NCI-H526 treated with DMSO at 0.1 percent for 48 hours (cell line): ENCODE results near the gene OTOF.

Experiments
- DNase-seq: peaks from one replicate; lab custom pipeline; 2025; lab: John Stamatoyannopoulos, UW

Gene OTOF

GRCh38 chr2:26477911-26478253 lies at the start of gene OTOF:
TSS of gene OTOF (minus strand) at chr2:26478124.
- no peak for DNase-seq

- DNase-seq, result no peak
Measured at GRCh38 chr2:26526589-26526988, 48.7 kb upstream of the OTOF start.

- no peak for DNase-seq
Measured at GRCh38 chr2:26526105-26526504, 48.2 kb upstream of the OTOF start.

- DNase-seq, result no peak
Measured at GRCh38 chr2:26523750-26524149, 45.8 kb upstream of the OTOF start.

GRCh38 chr2:26522751-26523171 lies 44.8 kb upstream of the OTOF start:
- DNase-seq, result no peak

- no peak for DNase-seq
Measured at GRCh38 chr2:26522325-26522724, 44.4 kb upstream of the OTOF start.

GRCh38 chr2:26521913-26522180 lies 43.9 kb upstream of the OTOF start:
- DNase-seq, result no peak

GRCh38 chr2:26521054-26521912 lies 43.4 kb upstream of the OTOF start:
- no peak for DNase-seq

GRCh38 chr2:26520148-26520449 lies 42.2 kb upstream of the OTOF start:
- no peak for DNase-seq

GRCh38 chr2:26519396-26520147 lies 41.6 kb upstream of the OTOF start:
- DNase-seq, result no peak

GRCh38 chr2:26516781-26517180 lies 38.9 kb upstream of the OTOF start:
- DNase-seq, result no peak

- no peak for DNase-seq
Measured at GRCh38 chr2:26516246-26516645, 38.3 kb upstream of the OTOF start.

GRCh38 chr2:26515771-26516170 lies 37.8 kb upstream of the OTOF start:
- no peak for DNase-seq

GRCh38 chr2:26514045-26514444 lies 36.1 kb upstream of the OTOF start:
- DNase-seq, result no peak

GRCh38 chr2:26513261-26513660 lies 35.3 kb upstream of the OTOF start:
- no peak for DNase-seq

GRCh38 chr2:26511466-26511865 lies 33.5 kb upstream of the OTOF start:
- no peak for DNase-seq

GRCh38 chr2:26510344-26510973 lies 32.5 kb upstream of the OTOF start:
- no peak for DNase-seq

- no peak for DNase-seq
Measured at GRCh38 chr2:26509141-26509540, 31.2 kb upstream of the OTOF start.

- no peak for DNase-seq
Measured at GRCh38 chr2:26507932-26508331, 30.0 kb upstream of the OTOF start.

- no peak for DNase-seq
Measured at GRCh38 chr2:26507088-26507487, 29.2 kb upstream of the OTOF start.

GRCh38 chr2:26506279-26506678 lies 28.4 kb upstream of the OTOF start:
- no peak for DNase-seq

GRCh38 chr2:26504002-26504401 lies 26.1 kb upstream of the OTOF start:
- DNase-seq, result no peak

GRCh38 chr2:26503231-26503880 lies 25.4 kb upstream of the OTOF start:
- peak; percentile 86 for DNase-seq
